DND-41 (cell line): ENCODE results near the gene PACS2.
"Not testable (repeated sequence)": the region's sequence is repeated elsewhere in the genome, so short reads cannot be mapped to it uniquely, and the experiment has no call there.

Source experiments
- ATAC-seq: fragments of 200-7000 bp; cut with Tn5 transposase; 3 replicates; pipeline ENCODE4 v1.9.1; 2021; ENCODE audit warnings: low read depth; ENCODE audit not compliant: insufficient read depth
- DNase-seq: peaks from one replicate; pipeline ENCODE4 v3.0.0-alpha.2; 2020
- H2AFZ ChIP-seq: 2 replicates; pipeline ENCODE4 v1.6.0; 2012; ENCODE audit warnings: low read depth, low read length
- H3K27ac ChIP-seq: 2 replicates; pipeline ENCODE4 v1.5.1; 2012; ENCODE audit warnings: low read length, inconsistent platforms
- H3K27me3 ChIP-seq: fragments of 200-600 bp; sonication (generic); 2 replicates; pipeline ENCODE4 v1.6.0; 2012; ENCODE audit warnings: low read length, mild to moderate bottlenecking, inconsistent platforms; ENCODE audit not compliant: insufficient read depth, poor library complexity
- H3K36me3 ChIP-seq: 2 replicates; pipeline ENCODE4 v1.5.1; 2012; ENCODE audit warnings: low read length, inconsistent platforms; ENCODE audit not compliant: insufficient read depth
- H3K4me1 ChIP-seq: 2 replicates; pipeline ENCODE4 v1.5.1; 2012; ENCODE audit warnings: mild to moderate bottlenecking, low read length; ENCODE audit not compliant: insufficient read depth
- H3K4me2 ChIP-seq: 2 replicates; pipeline ENCODE4 v1.6.0; 2012; ENCODE audit warnings: mild to moderate bottlenecking, moderate library complexity, low read length, inconsistent platforms; ENCODE audit not compliant: insufficient read depth
- H3K4me3 ChIP-seq, 2 experiments: fragments of 200-600 bp in 1 of 2; shearing (Covaris generic) in 1 of 2; 2 replicates each; pipeline ENCODE4 v1.5.1; 2012 to 2016; ENCODE audit warnings: inconsistent platforms in 2 of 2, low read length in 2 of 2, mild to moderate bottlenecking in 2 of 2, low read depth in 1 of 2, moderate library complexity in 1 of 2
- H3K79me2 ChIP-seq: 2 replicates; pipeline ENCODE4 v1.6.0; 2012; ENCODE audit warnings: low read length, inconsistent platforms; ENCODE audit not compliant: insufficient read depth
- H3K9ac ChIP-seq: 2 replicates; pipeline ENCODE4 v1.6.0; 2012; ENCODE audit warnings: low read depth, mild to moderate bottlenecking, inconsistent platforms, low read length, moderate library complexity
- H3K9me3 ChIP-seq: 2 replicates; pipeline ENCODE4 v1.5.1; 2012; ENCODE audit warnings: low read length, moderate library complexity, mild to moderate bottlenecking, inconsistent platforms; ENCODE audit not compliant: insufficient read depth, severe bottlenecking
- H4K20me1 ChIP-seq: 2 replicates; pipeline ENCODE4 v1.6.0; 2012; ENCODE audit warnings: low read length; ENCODE audit not compliant: insufficient read depth
- CTCF ChIP-seq: IDR thresholded peaks from 2 replicates; pipeline ENCODE4 v1.5.1; 2012; ENCODE audit warnings: borderline replicate concordance, low read length, moderate library complexity, mild to moderate bottlenecking; ENCODE audit not compliant: poor library complexity, severe bottlenecking; ENCODE audit errors: extremely low read depth
- EZH2 ChIP-seq: IDR thresholded peaks from 3 replicates; pipeline ENCODE4 v1.6.1; 2012; ENCODE audit warnings: borderline replicate concordance, low read depth, mild to moderate bottlenecking, moderate library complexity, low read length, inconsistent platforms; ENCODE audit not compliant: severe bottlenecking

The PACS2 gene

GRCh38 chr14:105292826-105293711, 21.5 kb upstream of the PACS2 start:
- Histone ChIP-seq H3K9ac (no peak overlapping the region), H3K4me2 (no peak overlapping the region), H3K4me3 (no peak overlapping the region), H4K20me1 (peaks cover 48% of the 10 kb centered on the region), H3K79me2 (peaks cover 94% of the 10 kb centered on the region), H3K36me3 (no peaks in the 10 kb centered on the region), H3K27me3 (no peaks in the 10 kb centered on the region), H2AFZ (no peak overlapping the region), H3K9me3 (no peaks in the 10 kb centered on the region), H3K4me1 (peaks cover 4% of the 10 kb centered on the region; the same call in 1 of the 2 replicates), H3K27ac (no peak overlapping the region)
- DNase-seq (no peak), ATAC-seq (no peak)
- TF ChIP-seq CTCF (no peak), EZH2 (no peak)

GRCh38 chr14:105294142-105294597, 20.4 kb upstream of the PACS2 start:
- H3K4me2 ChIP-seq, result no peak overlapping the region
- DNase-seq (no peak), ATAC-seq (peak; percentile 50; the same call in 2 of the 3 replicates)
- H3K9me3 ChIP-seq, result no peaks in the 10 kb centered on the region
- H3K4me1 ChIP-seq, result peaks cover 13% of the 10 kb centered on the region
- H3K79me2 ChIP-seq, result peaks cover 98% of the 10 kb centered on the region
- no peak overlapping the region for H3K4me3 ChIP-seq
- H3K9ac ChIP-seq, result no peak overlapping the region
- H2AFZ ChIP-seq, result no peak overlapping the region
- TF ChIP-seq CTCF, result no peak
- no peak for TF ChIP-seq EZH2
- H3K27ac ChIP-seq, result peak overlapping the region; percentile 11
- no peaks in the 10 kb centered on the region for H3K36me3 ChIP-seq
- H4K20me1 ChIP-seq, result peaks cover 48% of the 10 kb centered on the region
- no peaks in the 10 kb centered on the region for H3K27me3 ChIP-seq

GRCh38 chr14:105297311-105297710, 17.2 kb upstream of the PACS2 start:
- H3K4me3 ChIP-seq, ATAC-seq, H3K4me2 ChIP-seq, H3K9me3 ChIP-seq, H3K36me3 ChIP-seq, H3K27ac ChIP-seq, H3K9ac ChIP-seq, H2AFZ ChIP-seq, H3K27me3 ChIP-seq, DNase-seq: not testable (repeated sequence)
- H3K4me1 ChIP-seq, result peaks cover 31% of the 10 kb centered on the region
- peaks cover 82% of the 10 kb centered on the region for H3K79me2 ChIP-seq
- H4K20me1 ChIP-seq, result peaks cover 33% of the 10 kb centered on the region

GRCh38 chr14:105299654-105300541, 14.7 kb upstream of the PACS2 start:
- Histone ChIP-seq H3K4me3 (peak overlapping the region; percentile 78 to 88), H3K9ac (peak overlapping the region; percentile 92), H3K9me3 (peaks cover 5% of the 10 kb centered on the region), H4K20me1 (peaks cover 7% of the 10 kb centered on the region; the same call in 1 of the 2 replicates), H3K4me1 (peaks cover 30% of the 10 kb centered on the region), H3K79me2 (peaks cover 56% of the 10 kb centered on the region), H3K27ac (peak overlapping the region; percentile 93), H3K4me2 (peak overlapping the region; percentile 94), H3K36me3 (no peaks in the 10 kb centered on the region; the same call in 1 of the 2 replicates), H2AFZ (peak overlapping the region; percentile 95), H3K27me3 (no peaks in the 10 kb centered on the region)
- no peak for DNase-seq
- ATAC-seq, result no peak
- TF ChIP-seq CTCF (no peak), EZH2 (no peak)
